Measurements from ENCODE around the gene TMEM131L.

The TMEM131L gene

DNA sequence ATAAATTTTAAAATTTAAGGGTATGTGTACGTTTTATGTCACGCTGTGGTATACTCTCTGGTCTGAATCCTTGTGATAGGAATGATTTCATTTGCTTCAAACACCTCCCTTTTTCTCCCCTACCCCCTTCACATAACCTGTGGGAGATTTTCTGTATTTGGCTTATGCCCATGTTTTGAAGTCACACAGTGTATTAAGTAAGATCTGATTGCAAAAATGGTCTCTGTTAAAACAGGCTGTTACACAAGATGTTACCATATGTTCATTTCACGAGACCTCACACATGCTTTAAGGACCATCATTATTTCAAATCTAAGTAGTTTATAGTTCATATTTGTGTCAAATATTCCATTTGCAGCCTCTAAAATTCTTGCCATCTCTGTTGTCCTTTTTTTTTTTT is 63.5 kb downstream of the TMEM131L start:
- Histone ChIP-seq H3K27me3 (ENCODE audit: insufficient read depth, low read length) (no peaks in the 10 kb centered on the region), H2AFZ (ENCODE audit: low read length) (no peak overlapping the region), H3K9me3 (ENCODE audit: low read length) (no peaks in the 10 kb centered on the region), H3K9ac (ENCODE audit: low read length) (peak overlapping the region; percentile 1; the same call in 1 of the 2 replicates), H3K79me2 (ENCODE audit: insufficient read depth, low read length) (peaks cover 96% of the 10 kb centered on the region), H3K27ac (ENCODE audit: low read depth, low read length, poor library complexity, severe bottlenecking) (peak overlapping the region; percentile 72), H4K20me1 (ENCODE audit: insufficient read depth, low read length) (no peaks in the 10 kb centered on the region; the same call in 1 of the 2 replicates), H3K9me2 (ENCODE audit: low read depth, low read length) (no peaks in the 10 kb centered on the region), H3K4me2 (ENCODE audit: low read length) (peak overlapping the region; percentile 48; the same call in 1 of the 2 replicates), H3F3A (ENCODE audit: insufficient read depth, low read length) (no peaks in the 10 kb centered on the region), H3K4me3 (ENCODE audit: low read depth, low read length, poor library complexity, severe bottlenecking) (no peak overlapping the region), H3K4me1 (ENCODE audit: insufficient read depth, low read length, severe bottlenecking) (peaks cover 80% of the 10 kb centered on the region), H3K36me3 (ENCODE audit: insufficient read depth, low read length) (peaks cover 82% of the 10 kb centered on the region)
- TF ChIP-seq EZH2 (IDR thresholded peaks at IDR 0.05; ENCODE audit: borderline replicate concordance, low read length), result no peak
- TF ChIP-seq, protein P1, sequence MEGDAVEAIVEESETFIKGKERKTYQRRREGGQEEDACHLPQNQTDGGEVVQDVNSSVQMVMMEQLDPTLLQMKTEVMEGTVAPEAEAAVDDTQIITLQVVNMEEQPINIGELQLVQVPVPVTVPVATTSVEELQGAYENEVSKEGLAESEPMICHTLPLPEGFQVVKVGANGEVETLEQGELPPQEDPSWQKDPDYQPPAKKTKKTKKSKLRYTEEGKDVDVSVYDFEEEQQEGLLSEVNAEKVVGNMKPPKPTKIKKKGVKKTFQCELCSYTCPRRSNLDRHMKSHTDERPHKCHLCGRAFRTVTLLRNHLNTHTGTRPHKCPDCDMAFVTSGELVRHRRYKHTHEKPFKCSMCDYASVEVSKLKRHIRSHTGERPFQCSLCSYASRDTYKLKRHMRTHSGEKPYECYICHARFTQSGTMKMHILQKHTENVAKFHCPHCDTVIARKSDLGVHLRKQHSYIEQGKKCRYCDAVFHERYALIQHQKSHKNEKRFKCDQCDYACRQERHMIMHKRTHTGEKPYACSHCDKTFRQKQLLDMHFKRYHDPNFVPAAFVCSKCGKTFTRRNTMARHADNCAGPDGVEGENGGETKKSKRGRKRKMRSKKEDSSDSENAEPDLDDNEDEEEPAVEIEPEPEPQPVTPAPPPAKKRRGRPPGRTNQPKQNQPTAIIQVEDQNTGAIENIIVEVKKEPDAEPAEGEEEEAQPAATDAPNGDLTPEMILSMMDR (IDR thresholded peaks at IDR 0.05; ENCODE audit: low read length), result no peak

DNA sequence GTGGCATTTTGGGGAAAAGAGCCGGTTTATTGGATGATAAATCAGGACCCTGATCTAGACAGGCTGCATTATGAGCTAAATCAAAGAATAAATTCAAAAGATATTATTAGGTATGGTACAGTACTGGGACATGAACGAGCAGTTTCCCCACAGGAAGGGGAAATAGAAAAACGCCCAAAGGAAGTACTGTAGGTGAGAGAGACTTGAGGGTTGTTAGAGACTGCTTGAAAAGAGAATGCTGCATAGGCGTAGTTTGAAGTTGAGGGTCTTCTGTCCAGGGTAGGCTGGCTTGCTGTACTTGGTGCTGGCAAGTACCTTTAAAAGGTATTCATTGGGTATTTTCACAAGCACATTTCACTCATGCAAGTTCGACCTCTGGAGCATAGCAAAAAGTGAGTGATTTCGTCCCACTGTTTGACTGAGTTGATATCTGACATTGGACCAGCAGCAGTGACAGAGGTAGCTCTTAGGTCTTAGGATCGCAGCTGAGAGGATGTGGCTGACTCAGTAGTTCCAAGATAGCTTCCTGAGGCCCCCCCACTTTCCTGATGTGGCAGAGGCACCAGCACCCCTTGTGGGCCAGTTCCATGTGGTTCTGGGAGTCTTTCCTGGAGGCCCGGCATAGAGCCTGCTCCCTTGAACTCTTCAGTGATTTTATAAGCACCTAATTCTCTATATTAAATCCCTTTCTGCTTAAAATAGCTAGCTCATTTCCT is 64.3 kb downstream of the TMEM131L start:
- H3K36me3 ChIP-seq (ENCODE audit: insufficient read depth, low read length), result peaks cover 82% of the 10 kb centered on the region
- H3F3A ChIP-seq (ENCODE audit: insufficient read depth, low read length), result no peaks in the 10 kb centered on the region
- peak overlapping the region; percentile 48; the same call in 1 of the 2 replicates for H3K4me2 ChIP-seq (ENCODE audit: low read length)
- H2AFZ ChIP-seq (ENCODE audit: low read length), result no peak overlapping the region
- peaks cover 85% of the 10 kb centered on the region for H3K4me1 ChIP-seq (ENCODE audit: insufficient read depth, low read length, severe bottlenecking)
- TF ChIP-seq, protein P1 (IDR thresholded peaks at IDR 0.05; ENCODE audit: low read length), result no peak
- no peak for TF ChIP-seq EZH2 (IDR thresholded peaks at IDR 0.05; ENCODE audit: borderline replicate concordance, low read length)
- H3K79me2 ChIP-seq (ENCODE audit: insufficient read depth, low read length), result peaks cover 96% of the 10 kb centered on the region
- no peaks in the 10 kb centered on the region for H3K27me3 ChIP-seq (ENCODE audit: insufficient read depth, low read length)
- H3K9ac ChIP-seq (ENCODE audit: low read length), result peak overlapping the region; percentile 2; the same call in 1 of the 2 replicates
- H3K9me3 ChIP-seq (ENCODE audit: low read length), result no peaks in the 10 kb centered on the region
- H3K9me2 ChIP-seq (ENCODE audit: low read depth, low read length), result no peaks in the 10 kb centered on the region
- no peak overlapping the region for H3K4me3 ChIP-seq (ENCODE audit: low read depth, low read length, poor library complexity, severe bottlenecking)
- peak overlapping the region; percentile 72 for H3K27ac ChIP-seq (ENCODE audit: low read depth, low read length, poor library complexity, severe bottlenecking)
- H4K20me1 ChIP-seq (ENCODE audit: insufficient read depth, low read length), result no peaks in the 10 kb centered on the region; the same call in 1 of the 2 replicates

DNA sequence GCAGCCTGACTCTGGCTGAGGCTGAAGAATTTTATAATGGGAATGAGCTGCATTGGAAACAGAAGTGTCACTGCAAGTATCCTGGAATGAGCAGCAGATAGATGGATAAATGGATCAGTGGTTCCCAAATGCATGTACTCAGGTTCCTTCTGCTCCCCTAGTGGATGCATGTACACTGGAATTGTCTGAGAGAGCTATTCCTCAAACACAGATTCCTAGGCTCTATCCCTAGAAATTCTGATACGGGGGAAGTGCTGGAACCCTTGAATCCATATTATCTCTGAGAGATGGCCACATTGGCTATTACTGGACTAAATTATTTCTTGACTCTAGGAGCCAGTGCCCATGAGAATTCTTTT is 64.8 kb downstream of the TMEM131L start:
- Histone ChIP-seq H3K79me2 (ENCODE audit: insufficient read depth, low read length) (peaks cover 96% of the 10 kb centered on the region), H3K9ac (ENCODE audit: low read length) (no peak overlapping the region), H3K9me3 (ENCODE audit: low read length) (no peaks in the 10 kb centered on the region), H4K20me1 (ENCODE audit: insufficient read depth, low read length) (no peaks in the 10 kb centered on the region; the same call in 1 of the 2 replicates), H2AFZ (ENCODE audit: low read length) (no peak overlapping the region), H3K4me2 (ENCODE audit: low read length) (no peak overlapping the region), H3K4me1 (ENCODE audit: insufficient read depth, low read length, severe bottlenecking) (peaks cover 89% of the 10 kb centered on the region), H3K27ac (ENCODE audit: low read depth, low read length, poor library complexity, severe bottlenecking) (peak overlapping the region; percentile 72), H3K36me3 (ENCODE audit: insufficient read depth, low read length) (peaks cover 81% of the 10 kb centered on the region), H3K27me3 (ENCODE audit: insufficient read depth, low read length) (no peaks in the 10 kb centered on the region), H3K4me3 (ENCODE audit: low read depth, low read length, poor library complexity, severe bottlenecking) (no peak overlapping the region), H3F3A (ENCODE audit: insufficient read depth, low read length) (peaks cover 2% of the 10 kb centered on the region; the same call in 1 of the 2 replicates), H3K9me2 (ENCODE audit: low read depth, low read length) (no peaks in the 10 kb centered on the region)
- TF ChIP-seq, protein P1 (IDR thresholded peaks at IDR 0.05; ENCODE audit: low read length), result no peak
- no peak for TF ChIP-seq EZH2 (IDR thresholded peaks at IDR 0.05; ENCODE audit: borderline replicate concordance, low read length)

Measured in OCI-LY1 (cell line).